ENCODE measurements around the gene SERPINA5. TPM values are rescaled to one million over a fixed set of nuclear protein-coding genes. Genes with fewer than 3 reads are reported as not detected.
A peak's percentile ranks its signal among the peaks of the same experiment; 100 is the strongest.
"Not testable (repeated sequence)": the region's sequence is repeated elsewhere in the genome, so short reads cannot be mapped to it uniquely, and the experiment has no call there.

Gene SERPINA5
- total RNA-seq, 1 donor from 2014 or later, result 0.48 TPM

- DNase-seq (ENCODE audit: low spot score), result no peak
Measured at GRCh38 chr14:94598816-94599655, 17.8 kb downstream of the SERPINA5 start.

- DNase-seq (ENCODE audit: low spot score), result no peak
Measured at GRCh38 chr14:94599656-94600004, 18.4 kb downstream of the SERPINA5 start.

GRCh38 chr14:94600148-94600545, 18.9 kb downstream of the SERPINA5 start:
- DNase-seq (ENCODE audit: low spot score), result no peak

GRCh38 chr14:94601884-94602391, 20.7 kb downstream of the SERPINA5 start:
- no peak for DNase-seq (ENCODE audit: low spot score)

- no peak for DNase-seq (ENCODE audit: low spot score)
Measured at GRCh38 chr14:94602722-94603121, 21.5 kb downstream of the SERPINA5 start.

GRCh38 chr14:94605361-94605760, 24.1 kb downstream of the SERPINA5 start:
- DNase-seq (ENCODE audit: low spot score), result no peak

- DNase-seq (ENCODE audit: low spot score), result not testable (repeated sequence)
Measured at GRCh38 chr14:94608966-94609365, 27.7 kb downstream of the SERPINA5 start.

- DNase-seq (ENCODE audit: low spot score), result no peak
Measured at GRCh38 chr14:94611179-94611578, 30.0 kb downstream of the SERPINA5 start.

GRCh38 chr14:94612174-94612573, 30.9 kb downstream of the SERPINA5 start, which contains the start of gene SERPINA3:
Gene SERPINA3, plus strand, starts transcription at chr14:94612391. Its CDS starts 2,051 bp downstream, at chr14:94614442.
- no peak for DNase-seq (ENCODE audit: low spot score)

- DNase-seq (ENCODE audit: low spot score), result peak; percentile 79
Measured at GRCh38 chr14:94612580-94613554, 31.6 kb downstream of the SERPINA5 start.

- peak; percentile 83 for DNase-seq (ENCODE audit: low spot score)
Measured at GRCh38 chr14:94613720-94614644, 32.8 kb downstream of the SERPINA5 start.

- no peak for DNase-seq (ENCODE audit: low spot score)
Measured at GRCh38 chr14:94614802-94615201, 33.6 kb downstream of the SERPINA5 start.

GRCh38 chr14:94615254-94615653, 34.0 kb downstream of the SERPINA5 start:
- peak; percentile 74 for DNase-seq (ENCODE audit: low spot score)

- DNase-seq (ENCODE audit: low spot score), result peak; percentile 62
Measured at GRCh38 chr14:94615823-94616570, 34.8 kb downstream of the SERPINA5 start.

GRCh38 chr14:94617366-94617941, 36.2 kb downstream of the SERPINA5 start:
- no peak for DNase-seq (ENCODE audit: low spot score)

GRCh38 chr14:94617988-94618822, 37.0 kb downstream of the SERPINA5 start:
- DNase-seq (ENCODE audit: low spot score), result no peak

- DNase-seq (ENCODE audit: low spot score), result peak; percentile 41
Measured at GRCh38 chr14:94619297-94619696, 38.1 kb downstream of the SERPINA5 start.

GRCh38 chr14:94620597-94620996, 39.4 kb downstream of the SERPINA5 start:
- DNase-seq (ENCODE audit: low spot score), result peak; percentile 53

All from mesenteric fat pad (tissue), 1 donor.